Thyroid gland (tissue), 4 donors: ENCODE measurements around the gene TACO1.

Source experiments
- CTCF ChIP-seq, 6 experiments: fragments of 200-600 bp in 3 of 6; fragments of 450-650 bp in 3 of 6; sonication (generic) in 3 of 6; IDR thresholded peaks; one replicate each; pipeline ENCODE4 v1.5.1; 2016 to 2019; ENCODE audit warnings: antibody characterized with exemption in 6 of 6, mild to moderate bottlenecking in 2 of 6, inconsistent platforms in 1 of 6, moderate library complexity in 1 of 6
- POLR2A ChIP-seq, 2 donors: fragments of 450-650 bp; IDR thresholded peaks; one replicate each; pipeline ENCODE4 v1.6.1; 2017; ENCODE audit warnings: antibody characterized with exemption in 2 of 2, mild to moderate bottlenecking in 2 of 2, moderate library complexity in 1 of 2

GRCh38 chr17:63657786-63658185, 57.1 kb downstream of the TACO1 start:
- TF ChIP-seq CTCF (IDR thresholded peaks at IDR 0.05) (no peak), POLR2A (IDR thresholded peaks at IDR 0.05) (no peak)
